ENCODE measurements around the gene NEFH.
A peak's percentile ranks its signal among the peaks of the same experiment; 100 is the strongest.

NEFH gene

GRCh38 chr22:29470159-29470855, 9.7 kb upstream of the NEFH start:
- no peaks in the 10 kb centered on the region for H3K79me2 ChIP-seq (ENCODE audit: low read length)
- peak overlapping the region; percentile 69 for H3K4me3 ChIP-seq (ENCODE audit: low read length)
- H2AFZ ChIP-seq (ENCODE audit: low read depth, low read length), result no peak overlapping the region; the same call in 1 of the 2 replicates
- H3K36me3 ChIP-seq (replicated peaks; ENCODE audit: low read depth, low read length), result no peaks in the 10 kb centered on the region
- H3K9me3 ChIP-seq (ENCODE audit: insufficient read depth, low read length), result no peaks in the 10 kb centered on the region
- no peak overlapping the region for H3K27ac ChIP-seq (ENCODE audit: low read length)
- no peak overlapping the region for H3K9ac ChIP-seq (ENCODE audit: low read length)
- no peak for TF ChIP-seq EZH2phosphoT487 (IDR thresholded peaks at IDR 0.05; ENCODE audit: low read depth)
- TF ChIP-seq, protein P1, sequence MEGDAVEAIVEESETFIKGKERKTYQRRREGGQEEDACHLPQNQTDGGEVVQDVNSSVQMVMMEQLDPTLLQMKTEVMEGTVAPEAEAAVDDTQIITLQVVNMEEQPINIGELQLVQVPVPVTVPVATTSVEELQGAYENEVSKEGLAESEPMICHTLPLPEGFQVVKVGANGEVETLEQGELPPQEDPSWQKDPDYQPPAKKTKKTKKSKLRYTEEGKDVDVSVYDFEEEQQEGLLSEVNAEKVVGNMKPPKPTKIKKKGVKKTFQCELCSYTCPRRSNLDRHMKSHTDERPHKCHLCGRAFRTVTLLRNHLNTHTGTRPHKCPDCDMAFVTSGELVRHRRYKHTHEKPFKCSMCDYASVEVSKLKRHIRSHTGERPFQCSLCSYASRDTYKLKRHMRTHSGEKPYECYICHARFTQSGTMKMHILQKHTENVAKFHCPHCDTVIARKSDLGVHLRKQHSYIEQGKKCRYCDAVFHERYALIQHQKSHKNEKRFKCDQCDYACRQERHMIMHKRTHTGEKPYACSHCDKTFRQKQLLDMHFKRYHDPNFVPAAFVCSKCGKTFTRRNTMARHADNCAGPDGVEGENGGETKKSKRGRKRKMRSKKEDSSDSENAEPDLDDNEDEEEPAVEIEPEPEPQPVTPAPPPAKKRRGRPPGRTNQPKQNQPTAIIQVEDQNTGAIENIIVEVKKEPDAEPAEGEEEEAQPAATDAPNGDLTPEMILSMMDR (IDR thresholded peaks at IDR 0.05; ENCODE audit: low read depth, low read length), result peak; percentile 83
- H3K27me3 ChIP-seq (ENCODE audit: low read depth, low read length), result peaks cover 66% of the 10 kb centered on the region
- H3K4me2 ChIP-seq (ENCODE audit: low read length), result peak overlapping the region; percentile 61
- no peaks in the 10 kb centered on the region for H4K20me1 ChIP-seq (ENCODE audit: insufficient read depth, low read length)
- H3K4me1 ChIP-seq (ENCODE audit: low read length), result peaks cover 2% of the 10 kb centered on the region

- H3K9me3 ChIP-seq (ENCODE audit: insufficient read depth, low read length), result no peaks in the 10 kb centered on the region
- no peak overlapping the region for H3K4me2 ChIP-seq (ENCODE audit: low read length)
- TF ChIP-seq, protein P1 (IDR thresholded peaks at IDR 0.05; ENCODE audit: low read depth, low read length), result no peak
- no peak for TF ChIP-seq EZH2phosphoT487 (IDR thresholded peaks at IDR 0.05; ENCODE audit: low read depth)
- no peak overlapping the region for H3K4me3 ChIP-seq (ENCODE audit: low read length)
- no peaks in the 10 kb centered on the region for H3K36me3 ChIP-seq (replicated peaks; ENCODE audit: low read depth, low read length)
- H3K79me2 ChIP-seq (ENCODE audit: low read length), result no peaks in the 10 kb centered on the region
- no peak overlapping the region for H2AFZ ChIP-seq (ENCODE audit: low read depth, low read length)
- H3K27me3 ChIP-seq (ENCODE audit: low read depth, low read length), result peaks cover 79% of the 10 kb centered on the region
- no peak overlapping the region for H3K9ac ChIP-seq (ENCODE audit: low read length)
- H3K27ac ChIP-seq (ENCODE audit: low read length), result no peak overlapping the region
- peaks cover 18% of the 10 kb centered on the region; the same call in 1 of the 2 replicates for H4K20me1 ChIP-seq (ENCODE audit: insufficient read depth, low read length)
- H3K4me1 ChIP-seq (ENCODE audit: low read length), result peaks cover 23% of the 10 kb centered on the region
These were observed 7.0 kb upstream of the NEFH start for GRCh38 chr22:29473001-29473400.

DNA sequence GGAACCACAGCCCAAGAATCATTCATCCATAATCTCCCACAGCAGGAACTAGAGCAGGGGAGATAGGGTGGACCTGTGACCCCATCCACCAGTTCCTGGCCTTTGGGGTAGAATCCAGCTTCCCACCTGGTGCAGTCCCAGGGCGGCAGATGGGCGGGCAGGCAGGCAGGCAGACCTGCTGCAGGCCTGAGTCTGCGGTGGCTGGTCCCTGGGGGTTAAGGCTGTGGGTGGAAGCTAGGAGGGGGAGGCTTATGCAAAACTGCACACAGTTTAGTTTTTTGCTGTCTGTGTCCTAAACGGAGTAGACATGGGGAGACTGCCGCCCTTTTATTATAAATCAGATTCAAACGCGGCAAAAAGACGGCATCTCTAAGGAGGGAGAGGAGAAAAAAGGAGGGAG, 4.5 kb upstream of the NEFH start:
- Histone ChIP-seq H3K27me3 (ENCODE audit: low read depth, low read length) (peaks cover 60% of the 10 kb centered on the region), H2AFZ (ENCODE audit: low read depth, low read length) (no peak overlapping the region), H3K4me2 (ENCODE audit: low read length) (peak overlapping the region; percentile 68), H4K20me1 (ENCODE audit: insufficient read depth, low read length) (peaks cover 18% of the 10 kb centered on the region; the same call in 1 of the 2 replicates), H3K9me3 (ENCODE audit: insufficient read depth, low read length) (no peaks in the 10 kb centered on the region), H3K36me3 (replicated peaks; ENCODE audit: low read depth, low read length) (no peaks in the 10 kb centered on the region), H3K27ac (ENCODE audit: low read length) (no peak overlapping the region), H3K4me1 (ENCODE audit: low read length) (peaks cover 23% of the 10 kb centered on the region), H3K4me3 (ENCODE audit: low read length) (peak overlapping the region; percentile 52), H3K79me2 (ENCODE audit: low read length) (no peaks in the 10 kb centered on the region), H3K9ac (ENCODE audit: low read length) (no peak overlapping the region)
- TF ChIP-seq, protein P1 (IDR thresholded peaks at IDR 0.05; ENCODE audit: low read depth, low read length), result no peak

GRCh38 chr22:29476116-29476515, 3.9 kb upstream of the NEFH start:
- no peak for TF ChIP-seq EZH2phosphoT487 (IDR thresholded peaks at IDR 0.05; ENCODE audit: low read depth)
- TF ChIP-seq, protein P1 (IDR thresholded peaks at IDR 0.05; ENCODE audit: low read depth, low read length), result no peak
- Histone ChIP-seq H3K4me1 (ENCODE audit: low read length) (peaks cover 23% of the 10 kb centered on the region), H3K27ac (ENCODE audit: low read length) (no peak overlapping the region), H4K20me1 (ENCODE audit: insufficient read depth, low read length) (peaks cover 18% of the 10 kb centered on the region; the same call in 1 of the 2 replicates), H3K27me3 (ENCODE audit: low read depth, low read length) (peaks cover 56% of the 10 kb centered on the region), H2AFZ (ENCODE audit: low read depth, low read length) (no peak overlapping the region), H3K4me2 (ENCODE audit: low read length) (peak overlapping the region; percentile 68), H3K9me3 (ENCODE audit: insufficient read depth, low read length) (no peaks in the 10 kb centered on the region), H3K9ac (ENCODE audit: low read length) (no peak overlapping the region), H3K36me3 (replicated peaks; ENCODE audit: low read depth, low read length) (no peaks in the 10 kb centered on the region), H3K4me3 (ENCODE audit: low read length) (peak overlapping the region; percentile 52), H3K79me2 (ENCODE audit: low read length) (no peaks in the 10 kb centered on the region)
